Thyroid gland (tissue), 4 donors: Measurements from ENCODE around the gene AMDHD2.

Source experiments
- CTCF ChIP-seq, 6 experiments: fragments of 200-600 bp in 3 of 6; fragments of 450-650 bp in 3 of 6; sonication (generic) in 3 of 6; IDR thresholded peaks; one replicate each; pipeline ENCODE4 v1.5.1; 2016 to 2019; ENCODE audit warnings: antibody characterized with exemption in 6 of 6, mild to moderate bottlenecking in 2 of 6, inconsistent platforms in 1 of 6, moderate library complexity in 1 of 6
- POLR2A ChIP-seq, 2 donors: fragments of 450-650 bp; IDR thresholded peaks; one replicate each; pipeline ENCODE4 v1.6.1; 2017; ENCODE audit warnings: antibody characterized with exemption in 2 of 2, mild to moderate bottlenecking in 2 of 2, moderate library complexity in 1 of 2

- TF ChIP-seq CTCF (IDR thresholded peaks at IDR 0.05) (no peak), POLR2A (IDR thresholded peaks at IDR 0.05) (no peak)
These were observed 3.6 kb downstream of the AMDHD2 start for GRCh38 chr16:2523801-2524231.
